Body of pancreas (tissue), 4 donors: Measurements from ENCODE around the gene PFDN2.

Source experiments
- POLR2A ChIP-seq, 3 donors: fragments of 450-650 bp; IDR thresholded peaks; one replicate each; pipeline ENCODE4 v1.6.1; 2016; ENCODE audit warnings: antibody characterized with exemption in 3 of 3, mild to moderate bottlenecking in 2 of 3
- TF ChIP-seq, protein P1 (sequence below), 7 experiments: fragments of 450-650 bp in 4 of 7; fragments of 200-600 bp in 3 of 7; sonication (generic) in 3 of 7; IDR thresholded peaks; one replicate each; pipeline ENCODE4 v1.5.1; 2016 to 2019; ENCODE audit warnings: antibody characterized with exemption in 7 of 7

DNA sequence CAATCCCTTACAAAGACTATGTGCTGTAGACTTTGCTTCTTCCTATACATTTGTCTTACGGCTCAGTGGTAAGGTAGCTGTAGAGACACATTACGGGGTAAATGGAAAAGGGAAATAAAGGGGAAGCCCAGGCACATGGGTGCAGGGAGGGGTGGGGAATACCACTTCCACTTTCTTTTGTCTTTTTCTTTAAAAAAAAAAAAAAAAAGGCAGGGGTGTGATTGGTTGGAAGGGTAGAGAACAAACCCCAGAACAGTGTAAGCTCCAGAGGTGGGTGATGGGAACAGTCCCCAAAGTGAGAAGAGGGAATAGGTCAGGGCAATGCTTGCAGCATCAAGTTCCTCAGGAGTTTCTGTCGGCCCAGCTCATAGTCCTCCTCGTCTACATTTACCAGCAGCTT lies 4.0 kb upstream of the PFDN2 start:
- no peak for TF ChIP-seq POLR2A (IDR thresholded peaks at IDR 0.05)
- TF ChIP-seq, protein P1, sequence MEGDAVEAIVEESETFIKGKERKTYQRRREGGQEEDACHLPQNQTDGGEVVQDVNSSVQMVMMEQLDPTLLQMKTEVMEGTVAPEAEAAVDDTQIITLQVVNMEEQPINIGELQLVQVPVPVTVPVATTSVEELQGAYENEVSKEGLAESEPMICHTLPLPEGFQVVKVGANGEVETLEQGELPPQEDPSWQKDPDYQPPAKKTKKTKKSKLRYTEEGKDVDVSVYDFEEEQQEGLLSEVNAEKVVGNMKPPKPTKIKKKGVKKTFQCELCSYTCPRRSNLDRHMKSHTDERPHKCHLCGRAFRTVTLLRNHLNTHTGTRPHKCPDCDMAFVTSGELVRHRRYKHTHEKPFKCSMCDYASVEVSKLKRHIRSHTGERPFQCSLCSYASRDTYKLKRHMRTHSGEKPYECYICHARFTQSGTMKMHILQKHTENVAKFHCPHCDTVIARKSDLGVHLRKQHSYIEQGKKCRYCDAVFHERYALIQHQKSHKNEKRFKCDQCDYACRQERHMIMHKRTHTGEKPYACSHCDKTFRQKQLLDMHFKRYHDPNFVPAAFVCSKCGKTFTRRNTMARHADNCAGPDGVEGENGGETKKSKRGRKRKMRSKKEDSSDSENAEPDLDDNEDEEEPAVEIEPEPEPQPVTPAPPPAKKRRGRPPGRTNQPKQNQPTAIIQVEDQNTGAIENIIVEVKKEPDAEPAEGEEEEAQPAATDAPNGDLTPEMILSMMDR (IDR thresholded peaks at IDR 0.05), result no peak
